Bronchial epithelial cell (primary cell): ENCODE results near the gene IGF1R. TPM values are rescaled to one million over a fixed set of nuclear protein-coding genes. Genes with fewer than 3 reads are reported as not detected.
A peak's percentile ranks its signal among the peaks of the same experiment; 100 is the strongest.

Experiments used
- DNase-seq: peaks from one replicate; pipeline ENCODE4 v3.0.0-alpha.2; 2010; ENCODE audit warnings: low read depth
- FAIRE-seq: peaks from 2 replicates; lab custom pipeline; 2011; peaks lifted over from hg19 to GRCh38; lab: Jason Lieb, UNC
- H3K27me3 ChIP-seq: 2 replicates; pipeline ENCODE4 v1.5.1; 2011; ENCODE audit warnings: low read length; ENCODE audit not compliant: control insufficient read depth, insufficient read depth
- H3K36me3 ChIP-seq: 2 replicates; pipeline ENCODE4 v1.5.1; 2011; ENCODE audit warnings: low read length; ENCODE audit not compliant: control insufficient read depth, insufficient read depth
- H3K4me3 ChIP-seq: 2 replicates; pipeline ENCODE4 v1.5.1; 2011; ENCODE audit warnings: mild to moderate bottlenecking, low read depth, low read length, control low read depth
- CTCF ChIP-seq: IDR thresholded peaks from 2 replicates; pipeline ENCODE4 v1.5.1; 2011; ENCODE audit warnings: mild to moderate bottlenecking, moderate library complexity, low read length, control low read depth, inconsistent platforms; ENCODE audit not compliant: insufficient read depth, severe bottlenecking
- total RNA-seq: library from RNA; depleted of rRNA; stranded (reverse); fragments of >200 nt; gene quantifications from 2 replicates; pipeline ENCODE4 v1.2.1, GENCODE V29; 2014

IGF1R gene
- total RNA-seq, 1 donor from 2014 or later: 39.5 TPM

- no peak for FAIRE-seq
- TF ChIP-seq CTCF: no peak
- Histone ChIP-seq H3K36me3 (no peaks in the 10 kb centered on the region), H3K4me3 (no peak overlapping the region), H3K27me3 (no peaks in the 10 kb centered on the region)
- no peak for DNase-seq
These were observed 107.4 kb downstream of the IGF1R start for GRCh38 chr15:98755781-98756180.

- FAIRE-seq: peak; percentile 18
- Histone ChIP-seq H3K36me3 (no peaks in the 10 kb centered on the region), H3K4me3 (no peak overlapping the region), H3K27me3 (no peaks in the 10 kb centered on the region)
- TF ChIP-seq CTCF: no peak
- no peak for DNase-seq
These were observed 109.9 kb downstream of the IGF1R start for GRCh38 chr15:98758224-98758623.

DNA sequence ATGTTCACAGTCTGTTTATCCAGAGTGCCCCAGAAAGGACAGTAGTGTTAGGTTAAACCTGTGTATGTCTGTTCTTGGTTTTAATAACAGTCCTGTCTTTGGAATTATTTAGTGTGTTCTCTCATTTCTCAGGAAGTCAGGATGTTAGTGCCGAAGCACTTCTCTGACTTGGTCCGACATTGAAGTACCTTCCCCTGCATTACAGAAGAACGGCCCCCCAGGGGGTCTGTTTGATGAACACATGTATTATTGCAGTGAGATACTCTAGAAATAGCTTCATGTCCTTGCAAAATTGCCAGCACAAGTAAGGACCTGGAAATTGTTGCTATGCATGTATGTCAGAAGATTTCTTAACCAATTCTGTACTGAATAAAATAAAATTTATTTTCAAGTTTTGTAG lies 110.9 kb downstream of the IGF1R start:
- Histone ChIP-seq H3K4me3 (no peak overlapping the region), H3K36me3 (no peaks in the 10 kb centered on the region), H3K27me3 (no peaks in the 10 kb centered on the region)
- DNase-seq (no peak), FAIRE-seq (no peak)
- TF ChIP-seq CTCF: no peak

GRCh38 chr15:98760112-98760826 lies 111.9 kb downstream of the IGF1R start:
- Histone ChIP-seq H3K4me3 (no peak overlapping the region), H3K27me3 (no peaks in the 10 kb centered on the region), H3K36me3 (no peaks in the 10 kb centered on the region)
- DNase-seq (peak; percentile 88), FAIRE-seq (no peak)
- no peak for TF ChIP-seq CTCF

DNA sequence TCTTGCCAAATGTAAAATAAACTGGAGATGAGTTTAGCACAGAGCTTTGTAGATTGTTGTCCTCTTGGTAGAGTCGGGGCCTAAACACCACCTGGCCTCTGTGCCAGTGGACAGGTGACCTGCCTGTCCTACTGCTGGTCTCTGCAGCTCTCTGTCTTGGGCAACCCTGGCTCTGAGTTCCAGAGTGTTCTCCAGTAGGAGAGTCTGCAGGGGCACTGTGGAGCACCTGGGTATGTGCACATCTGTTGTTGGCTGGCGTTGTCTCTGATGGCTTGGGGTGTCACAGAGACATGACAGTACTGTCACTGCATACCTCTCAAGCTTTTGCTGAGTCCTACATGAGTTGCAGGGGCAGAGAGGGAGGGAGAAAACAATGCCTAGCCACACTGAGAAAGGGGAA lies 112.6 kb downstream of the IGF1R start:
- FAIRE-seq (no peak), DNase-seq (no peak)
- Histone ChIP-seq H3K4me3 (no peak overlapping the region), H3K36me3 (no peaks in the 10 kb centered on the region), H3K27me3 (no peaks in the 10 kb centered on the region)
- TF ChIP-seq CTCF: no peak

DNA sequence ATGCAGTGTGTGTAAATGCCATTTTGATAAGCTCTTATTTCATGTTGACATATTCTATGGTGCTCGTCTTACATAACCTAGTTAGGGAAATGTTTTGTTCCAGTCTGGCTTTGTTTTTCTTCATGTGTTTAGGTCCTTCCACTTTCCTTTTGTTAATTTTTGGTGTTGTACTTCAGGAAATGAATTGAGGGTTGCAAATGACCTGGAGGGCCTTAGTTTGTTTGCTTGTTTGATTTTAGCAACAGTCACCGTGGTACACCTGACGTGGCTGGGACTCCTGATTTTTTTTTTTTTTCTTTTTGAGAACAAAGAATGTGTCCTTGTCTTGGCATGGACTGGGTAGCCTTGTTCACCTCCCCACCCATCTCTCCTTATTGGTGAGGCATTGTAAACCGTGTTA lies 114.8 kb downstream of the IGF1R start:
- FAIRE-seq (no peak), DNase-seq (peak; percentile 54)
- Histone ChIP-seq H3K4me3 (no peak overlapping the region), H3K27me3 (no peaks in the 10 kb centered on the region), H3K36me3 (no peaks in the 10 kb centered on the region)
- TF ChIP-seq CTCF: no peak
